GM18951 (cell line): ENCODE data around the gene ADRA2A.

Experiments used
- POLR2A ChIP-seq: IDR thresholded peaks from 4 replicates; pipeline ENCODE4 v1.6.1; 2011; ENCODE audit warnings: mild to moderate bottlenecking; ENCODE audit not compliant: insufficient read length, insufficient read depth; ENCODE audit errors: extremely low read depth
- in situ Hi-C: fragments of 300-500 bp; cut with MboI; formaldehyde crosslinking; loops from one replicate; pipeline ENCODE4 v1.12.0; 2022; ENCODE audit warnings: low sequenced_read_pairs, mixed read lengths, inconsistent platforms; ENCODE audit not compliant: unreplicated experiment

Gene ADRA2A

DNA sequence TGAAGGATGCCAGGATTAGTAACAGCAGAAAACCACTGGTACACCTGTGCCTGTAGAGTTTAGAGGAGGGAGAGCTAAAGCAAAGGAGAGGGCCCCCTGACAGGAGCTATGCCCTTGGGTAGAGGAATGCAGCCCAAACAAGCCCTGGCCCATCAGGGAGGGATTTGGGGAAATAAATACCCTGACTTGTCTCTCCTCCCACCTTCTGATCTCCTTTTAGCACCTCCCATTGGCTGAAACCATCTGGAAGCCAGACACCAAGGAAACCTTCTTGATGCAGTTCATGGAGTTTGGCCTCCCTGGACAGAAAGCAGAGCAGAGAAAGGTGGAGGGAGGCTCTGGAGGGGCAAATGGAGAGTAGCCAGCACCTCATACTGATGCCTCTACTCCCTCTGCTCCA, 45.3 kb downstream of the ADRA2A start:
- TF ChIP-seq POLR2A: no peak
- in situ Hi-C loops: loop anchor here (10.0 kb wide), 1 partner anchor 93 kb away; no protein-coding TSS in a partner anchor

GRCh38 chr10:111123883-111124282, 47.1 kb downstream of the ADRA2A start:
- TF ChIP-seq POLR2A: no peak
- in situ Hi-C loops: loop anchor here (10.0 kb wide), 1 partner anchor 91 kb away; no protein-coding TSS in a partner anchor

DNA sequence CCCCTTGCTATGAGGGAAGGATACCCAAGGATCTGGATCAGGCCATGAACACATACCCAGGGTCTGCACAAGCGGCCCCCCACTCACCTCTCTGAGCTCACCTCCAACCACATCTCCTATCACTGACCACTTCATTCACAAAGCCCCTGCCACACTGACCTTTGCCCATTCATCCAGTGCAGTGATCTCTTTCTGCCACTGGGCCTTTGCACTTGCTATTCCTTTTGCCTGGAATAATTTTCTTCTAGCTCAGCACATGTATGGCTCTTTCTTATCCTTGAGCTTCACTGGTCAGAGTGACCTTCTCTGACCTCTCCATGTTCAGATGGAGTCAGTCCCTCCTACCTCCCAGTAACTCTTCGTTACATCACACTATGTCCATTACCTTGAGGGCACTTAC, 48.3 kb downstream of the ADRA2A start:
- in situ Hi-C loops: loop anchor here (10.0 kb wide), 1 partner anchor 90 kb away; no protein-coding TSS in a partner anchor
- no peak for TF ChIP-seq POLR2A

- TF ChIP-seq POLR2A: no peak
- in situ Hi-C loops: loop anchor here (10.0 kb wide), 1 partner anchor 89 kb away; no protein-coding TSS in a partner anchor
These were observed 49.2 kb downstream of the ADRA2A start for GRCh38 chr10:111126077-111126476.

DNA sequence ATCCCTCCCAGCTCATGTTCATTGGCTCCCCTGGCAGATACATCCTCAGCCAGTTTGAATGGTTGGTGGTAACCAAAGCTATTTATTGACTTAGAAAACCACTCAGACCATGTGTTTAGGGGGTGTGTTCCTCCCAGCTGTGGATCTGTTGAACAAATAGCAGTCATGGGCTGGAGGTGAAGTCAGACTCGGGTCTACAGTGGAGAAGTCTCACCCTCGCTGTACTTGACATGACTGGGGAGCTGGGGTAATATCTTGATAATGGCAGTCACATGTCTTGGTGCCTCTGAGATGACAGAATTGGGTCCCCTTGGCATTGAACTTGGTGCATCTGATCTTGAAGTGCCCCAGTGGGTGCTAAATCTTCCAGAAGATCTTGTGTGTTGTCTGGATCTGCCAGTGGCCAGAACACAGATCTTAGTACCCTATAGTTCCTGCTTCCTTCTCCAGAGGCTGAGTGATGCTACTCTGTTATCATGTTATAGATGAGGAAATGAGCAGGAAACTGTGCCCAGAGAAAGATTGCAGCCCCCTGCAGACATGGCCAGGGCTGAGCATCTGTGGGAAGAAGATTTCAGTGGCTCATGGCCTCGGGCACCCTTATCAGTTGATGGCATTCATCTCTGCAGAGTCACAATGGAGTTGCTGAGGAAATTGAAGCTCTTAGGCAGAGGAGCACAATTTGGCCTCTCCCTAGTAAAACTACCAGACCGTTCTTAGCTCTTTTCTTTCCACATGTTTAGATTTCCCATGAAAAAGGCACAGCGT, 50.4 kb downstream of the ADRA2A start:
- in situ Hi-C loops: loop anchor here (10.0 kb wide), 1 partner anchor 88 kb away; no protein-coding TSS in a partner anchor
- TF ChIP-seq POLR2A: no peak

DNA sequence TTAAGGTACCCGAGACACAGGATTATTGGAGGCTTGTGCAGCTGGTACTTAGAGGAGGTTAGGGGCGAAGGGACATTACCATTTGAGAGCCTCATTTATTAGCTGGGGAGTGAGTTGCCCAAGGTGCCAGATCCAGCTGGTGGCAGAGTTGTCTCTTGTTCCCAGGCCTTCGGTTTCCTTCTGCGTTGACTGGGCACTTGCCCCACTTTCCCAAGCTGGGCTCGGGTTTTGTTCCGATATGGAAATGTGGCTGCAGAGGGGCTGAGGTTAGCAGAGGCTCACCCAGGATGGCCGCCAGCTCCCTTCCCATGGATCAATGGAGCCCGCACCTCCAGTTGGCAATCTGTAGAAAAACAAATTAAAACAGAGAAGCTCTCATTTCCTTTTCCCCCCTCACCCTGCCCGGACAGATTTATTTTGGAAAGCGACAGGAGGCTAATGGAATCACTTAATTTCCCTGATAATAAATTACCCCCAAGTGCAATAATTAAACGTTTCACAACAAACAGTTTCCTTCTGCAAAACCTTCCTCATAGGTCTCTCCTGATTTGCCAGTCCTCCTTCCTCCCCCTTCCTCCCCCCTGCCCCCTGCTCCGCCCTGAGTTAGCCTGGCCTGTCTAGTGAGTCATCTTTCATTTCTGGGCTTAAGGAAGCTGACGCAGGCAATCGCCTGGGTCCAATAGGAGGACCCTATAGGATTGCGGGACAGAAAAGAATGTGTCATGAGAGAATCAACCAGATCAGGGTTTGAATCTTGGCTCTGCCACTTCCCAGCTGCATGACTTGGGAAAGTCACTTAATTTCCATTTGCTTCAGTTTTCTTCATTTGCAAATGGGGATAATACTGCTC, 51.7 kb downstream of the ADRA2A start:
- in situ Hi-C loops: loop anchor here (10.0 kb wide), 1 partner anchor 86 kb away; no protein-coding TSS in a partner anchor
- no peak for TF ChIP-seq POLR2A

- in situ Hi-C loops: loop anchor here (10.0 kb wide), 1 partner anchor 85 kb away; no protein-coding TSS in a partner anchor
- no peak for TF ChIP-seq POLR2A
These were observed 52.5 kb downstream of the ADRA2A start for GRCh38 chr10:111129363-111129762.

DNA sequence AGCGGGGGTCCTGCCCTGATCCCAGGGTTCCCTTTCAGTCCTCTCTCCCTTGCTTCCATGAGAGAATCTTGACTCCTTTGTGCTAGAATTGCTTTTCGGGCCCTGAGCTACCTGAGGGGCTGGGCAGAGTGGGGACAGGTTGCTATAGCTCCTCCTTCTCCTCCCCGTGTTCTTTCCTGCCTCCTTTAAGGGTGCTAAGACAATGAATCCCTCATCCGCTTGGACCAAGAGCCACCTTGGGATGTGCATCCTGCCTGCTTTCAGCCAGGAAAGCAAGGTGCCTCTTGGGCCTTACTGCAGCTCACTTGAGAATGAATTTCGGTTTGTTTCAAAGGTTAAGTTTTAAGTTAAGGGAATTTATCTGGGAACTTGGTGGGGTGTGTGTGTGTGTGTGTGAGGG, 53.6 kb downstream of the ADRA2A start:
- in situ Hi-C loops: no loop called here
- no peak for TF ChIP-seq POLR2A
